Stimulated activated CD4-positive, alpha-beta T cell treated with anti-CD3 and anti-CD28 coated beads, TNF-alpha, amount 100 ng/mL, for 48 hours (primary cell): ENCODE data around the gene EPC1.
"Not testable (repeated sequence)": the region's sequence is repeated elsewhere in the genome, so short reads cannot be mapped to it uniquely, and the experiment has no call there.

Experiments used
- DNase-seq, 3 donors: peaks; one replicate each; pipeline ENCODE4 v3.0.0-alpha.2; 2020; ENCODE audit warnings: low read depth in 3 of 3

The EPC1 gene

GRCh38 chr10:32232378-32232777 lies 114.6 kb downstream of the EPC1 start:
- DNase-seq = no peak

- not testable (repeated sequence) for DNase-seq
Observed at GRCh38 chr10:32229788-32230187, 117.2 kb downstream of the EPC1 start.

GRCh38 chr10:32229170-32229569 lies 117.8 kb downstream of the EPC1 start:
- no peak for DNase-seq

- no peak for DNase-seq
Observed at GRCh38 chr10:32227802-32228201, 119.2 kb downstream of the EPC1 start.

GRCh38 chr10:32226624-32227023 lies 120.3 kb downstream of the EPC1 start:
- DNase-seq = no peak

GRCh38 chr10:32225976-32226375 lies 121.0 kb downstream of the EPC1 start:
- DNase-seq = no peak

GRCh38 chr10:32222376-32222775 lies 124.6 kb downstream of the EPC1 start:
- not testable (repeated sequence) for DNase-seq

GRCh38 chr10:32219156-32219555 lies 127.8 kb downstream of the EPC1 start:
- not testable (repeated sequence) for DNase-seq

GRCh38 chr10:32218206-32219044 lies 128.5 kb downstream of the EPC1 start:
- DNase-seq = not testable (repeated sequence)
